ENCODE results near the gene HHATL.

- TF ChIP-seq ZBTB8A (tag by site-specific recombination; IDR thresholded peaks at IDR 0.05) (no peak), ZEB2 (tag by site-specific recombination; IDR thresholded peaks at IDR 0.05) (no peak)
These were observed 3.7 kb downstream of the HHATL start for GRCh38 chr3:42698911-42699230.
